Right cardiac atrium (tissue), 5 donors: ENCODE measurements around the gene ZNF12. TPM values are rescaled to one million over a fixed set of nuclear protein-coding genes. Genes with fewer than 3 reads are reported as not detected.
"Not testable (repeated sequence)": the region's sequence is repeated elsewhere in the genome, so short reads cannot be mapped to it uniquely, and the experiment has no call there.

Source experiments
- ATAC-seq, 2 donors: fragments of 200-7000 bp; cut with Tn5 transposase; one replicate each; pipeline versions ENCODE4 v1.8.0 to v1.9.1; 2020; ENCODE audit warnings: moderate library complexity in 2 of 2, mild to moderate bottlenecking in 1 of 2
- DNase-seq, 3 donors: peaks; one replicate each; pipeline ENCODE4 v3.0.0-alpha.2; 2020
- H3K27ac ChIP-seq: one replicate; pipeline ENCODE4 v1.5.1; 2013; ENCODE audit warnings: mild to moderate bottlenecking, low read length, control low read depth, moderate library complexity
- H3K27me3 ChIP-seq: one replicate; pipeline ENCODE4 v1.6.1; 2013; ENCODE audit not compliant: control insufficient read depth, insufficient read depth
- H3K4me1 ChIP-seq: one replicate; pipeline ENCODE4 v1.6.1; 2013; ENCODE audit warnings: low read length; ENCODE audit not compliant: control insufficient read depth, insufficient read depth
- H3K4me3 ChIP-seq: one replicate; pipeline ENCODE4 v1.5.1; 2013; ENCODE audit warnings: low read length, control low read depth
- H3K9me3 ChIP-seq: one replicate; pipeline ENCODE4 v1.6.1; 2013; ENCODE audit warnings: low read length; ENCODE audit not compliant: control insufficient read depth
- WGBS: extraction: QIAGEN DNeasy Blood & Tissue Kit; methylation state at CpG from one replicate; pipeline ENCODE4 v1.1.7; 2013; 5-methylcytosine and 5-hydroxymethylcytosine counted together
- intact Hi-C, 4 donors: fragments of 100-400 bp; cut with DNase I; formaldehyde crosslinking; loops; one replicate each; pipeline versions ENCODE4 v1.11.0 to v1.14.0; 2022 to 2023
- polyA plus RNA-seq: library from polyadenylated mRNA; stranded (reverse); fragments of 200-250 nt; gene quantifications from one replicate; pipeline ENCODE4 v1.2.3, GENCODE V29; 2013
- total RNA-seq, 4 donors: library from RNA; stranded (reverse); fragmentation: NEBNext Ultra II Directional; extraction: Animal tissue kit (Norgen Biotek cat#: 25700); gene quantifications; one replicate each; pipeline ENCODE4 v1.2.1, GENCODE V29; 2021
- donor health status: healthy with polysubstance abuse.
- donor health status: DM: no; HTN: yes; CAD: no.
- donor health status: DM: no; HTN: no; CAD: no.
- donor health status: DM: no; HTN: yes; CAD: no; lungs with severe emphysema.
- donor health status: DM: yes; HTN: yes; CAD: no.

The ZNF12 gene
- total and polyA plus RNA-seq, 5 donors, result 9.6 to 25.3 (median 18.8) TPM

DNA sequence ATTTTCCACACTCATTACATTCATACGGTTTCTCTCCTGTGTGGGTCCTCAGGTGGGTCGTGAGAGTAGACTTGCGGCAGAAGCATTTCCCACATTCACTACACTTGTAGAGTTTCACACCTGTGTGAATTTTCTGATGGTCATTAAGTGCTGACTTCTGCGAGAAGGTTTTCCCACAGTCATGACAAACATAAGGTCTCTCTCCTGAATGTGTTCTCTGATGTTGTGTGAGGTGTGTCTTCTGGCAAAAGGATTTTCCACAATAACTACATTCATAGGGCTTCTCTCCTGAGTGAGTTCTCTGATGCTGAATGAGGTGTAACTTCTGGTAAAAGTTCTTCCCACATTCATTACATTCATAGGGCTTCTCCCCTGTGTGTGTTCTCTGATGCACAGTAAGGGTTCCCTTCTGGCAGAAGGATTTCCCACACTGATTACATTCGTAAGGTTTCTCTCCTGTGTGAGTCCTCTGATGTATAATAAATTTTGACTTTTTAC lies 15.1 kb downstream of the ZNF12 start:
- Histone ChIP-seq H3K9me3 (peaks cover 27% of the 10 kb centered on the region), H3K27ac (no peak overlapping the region), H3K4me3 (no peak overlapping the region), H3K27me3 (no peaks in the 10 kb centered on the region), H3K4me1 (no peaks in the 10 kb centered on the region)
- ATAC-seq, result no peak
- no peak for DNase-seq
- 99% methylated on average over 5 of the region's 5 CpGs for WGBS
- intact Hi-C loops, result no loop called here

DNA sequence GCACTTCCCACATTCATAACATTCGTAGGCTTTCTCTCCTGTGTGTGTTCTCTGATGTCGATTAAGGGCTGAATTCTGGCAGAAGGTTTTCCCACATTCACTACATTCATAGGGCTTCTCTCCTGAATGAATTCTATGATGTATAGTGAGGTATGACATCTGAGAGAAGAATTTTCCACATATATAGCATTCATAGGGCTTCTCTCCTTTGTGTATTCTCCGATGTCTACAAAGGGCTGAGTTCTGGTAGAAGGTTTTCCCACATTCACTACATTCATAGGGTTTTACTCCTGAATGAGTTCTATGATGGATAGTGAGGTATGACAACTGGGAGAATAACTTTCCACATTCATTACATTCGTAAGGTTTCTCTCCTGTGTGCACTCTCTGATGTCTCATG lies 15.6 kb downstream of the ZNF12 start:
- Histone ChIP-seq H3K4me3 (peak overlapping the region; percentile 17), H3K27me3 (no peaks in the 10 kb centered on the region), H3K4me1 (no peaks in the 10 kb centered on the region), H3K27ac (no peak overlapping the region), H3K9me3 (peaks cover 23% of the 10 kb centered on the region)
- DNase-seq, result no peak
- no peak for ATAC-seq
- 98% methylated on average over 4 of the region's 4 CpGs for WGBS
- intact Hi-C loops, result no loop called here

GRCh38 chr7:6680146-6680545 lies 26.6 kb downstream of the ZNF12 start:
- DNase-seq (no peak), ATAC-seq (no peak)
- no peak overlapping the region for H3K27ac ChIP-seq
- intact Hi-C loops, result no loop called here
- peaks cover 28% of the 10 kb centered on the region for H3K9me3 ChIP-seq
- H3K4me1 ChIP-seq, result no peaks in the 10 kb centered on the region
- no peak overlapping the region for H3K4me3 ChIP-seq
- H3K27me3 ChIP-seq, result no peaks in the 10 kb centered on the region
- WGBS, result 99% methylated on average over 1 of the region's 1 CpG

DNA sequence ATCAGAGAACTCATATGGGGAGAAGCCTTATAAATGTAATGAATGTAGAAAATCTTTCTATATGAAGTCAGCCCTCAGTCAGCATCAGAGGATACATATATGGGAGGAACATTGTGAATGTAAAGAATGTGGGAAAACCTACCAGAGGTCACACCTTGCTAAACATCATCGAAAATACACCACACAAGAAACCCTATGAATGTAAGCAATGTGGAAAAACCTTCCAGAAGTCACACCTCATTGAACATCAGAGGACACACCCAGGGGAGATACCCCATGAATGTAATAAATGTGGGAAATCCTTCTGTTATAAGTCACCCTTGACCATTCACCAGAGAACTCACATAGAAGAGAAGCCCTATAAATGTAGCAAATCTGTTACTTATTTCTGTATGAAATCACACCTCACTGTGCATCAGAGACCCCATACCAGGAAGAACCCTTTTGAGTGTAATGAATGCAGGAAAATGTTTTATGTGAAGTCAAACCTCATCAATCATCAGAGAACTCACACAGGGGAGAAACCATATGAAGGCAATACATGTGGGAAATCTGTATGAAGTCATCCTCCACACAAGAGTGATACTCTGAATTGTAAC lies 30.8 kb downstream of the ZNF12 start:
- Histone ChIP-seq H3K27ac (no peak overlapping the region), H3K4me1 (no peaks in the 10 kb centered on the region), H3K27me3 (no peaks in the 10 kb centered on the region), H3K9me3 (peaks cover 15% of the 10 kb centered on the region), H3K4me3 (no peak overlapping the region)
- ATAC-seq (no peak), DNase-seq (no peak)
- intact Hi-C loops, result no loop called here
- WGBS, result 96% methylated on average over 1 of the region's 1 CpG

GRCh38 chr7:6670851-6671250 lies 35.9 kb downstream of the ZNF12 start:
- intact Hi-C loops, result not testable (repeated sequence)

DNA sequence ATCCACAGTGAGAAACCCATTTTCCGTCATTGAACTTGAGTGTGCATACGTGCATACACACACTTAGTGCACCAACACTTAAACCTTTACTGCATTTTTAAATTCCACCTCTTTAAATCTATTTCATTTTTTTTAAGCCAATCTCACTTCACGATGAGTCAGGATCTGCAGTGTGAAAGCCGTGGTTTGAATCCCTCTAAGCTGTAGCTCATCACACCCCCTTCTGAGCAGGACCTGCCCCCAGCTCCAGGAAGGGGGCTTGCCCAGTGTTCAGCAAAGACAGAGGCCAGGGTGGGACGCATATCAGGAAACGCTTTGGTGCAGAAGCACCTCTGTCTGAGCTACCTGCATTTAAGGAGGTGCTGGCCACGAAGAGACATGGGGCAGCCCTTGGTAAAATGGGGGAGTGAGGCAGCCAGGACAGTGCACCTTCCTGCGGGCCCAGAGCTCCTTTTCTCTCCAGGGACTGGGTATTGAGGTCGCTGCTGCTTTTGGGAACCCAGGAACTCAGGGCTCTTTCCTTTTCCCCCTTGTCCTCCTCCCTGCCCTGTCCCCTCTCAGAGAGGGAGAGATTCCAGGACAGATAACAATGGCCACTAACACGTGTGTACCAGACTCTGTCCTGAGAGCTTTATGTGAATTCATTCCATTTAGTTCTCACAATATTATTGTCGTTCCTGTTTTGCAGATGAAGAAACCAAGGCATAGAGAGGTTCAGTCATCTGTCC lies 48.0 kb downstream of the ZNF12 start:
- no peak overlapping the region for H3K4me3 ChIP-seq
- no peak overlapping the region for H3K27ac ChIP-seq
- whole genome bisulfite sequencing, result 35% methylated on average over 11 of the region's 11 CpGs
- no peaks in the 10 kb centered on the region for H3K27me3 ChIP-seq
- H3K4me1 ChIP-seq, result no peaks in the 10 kb centered on the region
- no peaks in the 10 kb centered on the region for H3K9me3 ChIP-seq
- DNase-seq, result no peak
- intact Hi-C loops, result no loop called here
- ATAC-seq, result no peak

More at GRCh38 chr7:6670851-6671250, 35.9 kb downstream of the ZNF12 start:
- WGBS, result 94% methylated on average over 19 of the region's 34 CpGs
- peak in 1 of 3 donors; percentile 61 for DNase-seq
- H3K9me3 ChIP-seq, H3K27me3 ChIP-seq, H3K4me3 ChIP-seq, H3K4me1 ChIP-seq, ATAC-seq, H3K27ac ChIP-seq: not testable (repeated sequence)

GRCh38 chr7:6656413-6656812 lies 50.3 kb downstream of the ZNF12 start:
- H3K9me3 ChIP-seq, result no peaks in the 10 kb centered on the region
- intact Hi-C loops, result no loop called here
- ATAC-seq (no peak), DNase-seq (no peak)
- no peak overlapping the region for H3K27ac ChIP-seq
- no peaks in the 10 kb centered on the region for H3K27me3 ChIP-seq
- no peaks in the 10 kb centered on the region for H3K4me1 ChIP-seq
- WGBS, result 87% methylated on average over 9 of the region's 9 CpGs
- no peak overlapping the region for H3K4me3 ChIP-seq

GRCh38 chr7:6655636-6656385 lies 50.9 kb downstream of the ZNF12 start:
- Histone ChIP-seq H3K9me3 (no peaks in the 10 kb centered on the region), H3K27me3 (no peaks in the 10 kb centered on the region), H3K4me1 (no peaks in the 10 kb centered on the region), H3K27ac (no peak overlapping the region), H3K4me3 (no peak overlapping the region)
- ATAC-seq, result peak; percentile 7 to 12
- no peak for DNase-seq
- 93% methylated on average over 17 of the region's 17 CpGs for WGBS
- intact Hi-C loops, result no loop called here

DNA sequence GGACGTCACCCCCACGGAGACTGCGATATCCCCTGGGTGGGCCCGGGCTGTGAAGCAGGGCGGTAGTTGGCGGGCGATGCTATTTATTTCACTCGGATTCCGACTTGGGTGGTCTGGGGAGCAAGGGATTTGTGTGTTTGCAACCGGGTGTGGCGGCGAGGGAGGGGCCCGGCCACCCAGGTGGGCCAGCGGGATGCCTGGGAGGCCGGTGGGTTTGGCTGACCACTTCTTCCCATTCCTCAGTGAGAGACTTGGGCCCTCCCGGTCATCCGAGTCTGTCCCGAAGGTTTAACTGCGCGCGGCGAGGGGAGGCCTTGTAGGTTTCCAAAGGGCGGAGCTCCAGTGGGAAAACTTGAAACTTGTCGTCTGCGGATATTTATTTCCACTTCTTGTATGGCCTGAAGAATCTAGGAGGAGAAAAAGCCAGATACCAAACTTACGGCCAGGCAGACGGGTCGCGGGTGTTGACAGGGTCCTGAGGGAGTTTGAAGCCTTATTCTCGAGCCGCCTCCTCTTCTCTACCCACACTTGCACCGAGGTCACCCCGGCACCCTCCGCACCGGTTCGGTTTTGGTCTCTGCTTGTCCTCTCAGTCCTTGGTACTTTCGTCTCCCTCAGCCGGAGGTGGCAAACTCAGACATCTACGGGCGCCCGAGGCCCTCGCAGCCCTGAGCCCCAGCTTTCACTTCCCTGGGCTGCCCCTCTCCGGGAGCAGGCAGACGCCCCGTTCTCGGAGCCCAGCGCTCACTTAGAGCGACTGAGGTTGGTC lies 51.7 kb downstream of the ZNF12 start:
- DNase-seq (no peak), ATAC-seq (no peak)
- H3K27ac ChIP-seq, result no peak overlapping the region
- no peak overlapping the region for H3K4me3 ChIP-seq
- no peaks in the 10 kb centered on the region for H3K9me3 ChIP-seq
- intact Hi-C loops, result no loop called here
- WGBS, result 95% methylated on average over 48 of the region's 48 CpGs
- H3K27me3 ChIP-seq, result no peaks in the 10 kb centered on the region
- no peaks in the 10 kb centered on the region for H3K4me1 ChIP-seq

DNA sequence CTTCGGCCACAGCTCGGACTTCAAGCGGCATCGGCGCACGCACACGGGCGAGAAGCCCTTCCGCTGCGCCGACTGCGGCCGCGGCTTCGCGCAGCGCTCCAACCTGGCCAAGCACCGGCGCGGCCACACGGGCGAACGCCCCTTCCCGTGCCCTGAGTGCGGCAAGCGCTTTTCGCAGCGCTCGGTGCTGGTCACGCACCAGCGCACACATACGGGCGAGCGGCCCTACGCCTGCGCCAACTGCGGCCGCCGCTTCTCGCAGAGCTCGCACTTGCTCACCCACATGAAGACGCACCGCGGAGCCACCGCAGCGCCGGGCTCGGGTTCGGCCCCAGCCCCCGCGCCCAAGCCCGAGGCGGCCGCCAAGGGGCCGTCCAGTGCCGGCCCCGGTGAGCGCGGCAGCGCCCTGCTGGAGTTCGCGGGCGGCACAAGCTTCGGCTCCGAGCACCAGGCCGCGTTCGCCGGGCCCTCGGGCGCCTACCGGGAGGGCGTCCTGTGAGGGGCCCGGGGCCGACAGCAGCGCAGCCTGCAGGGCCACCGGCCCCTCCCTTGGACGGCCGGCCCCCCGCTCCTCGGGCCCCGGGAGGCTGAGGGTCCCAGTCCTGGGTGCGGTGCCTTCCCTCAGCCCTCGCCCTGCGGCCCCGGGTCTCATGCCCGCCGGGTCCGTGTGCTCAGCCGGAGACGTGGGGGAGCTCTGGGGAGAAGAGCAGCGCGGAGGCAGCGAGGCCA lies 52.5 kb downstream of the ZNF12 start:
- no peaks in the 10 kb centered on the region for H3K27me3 ChIP-seq
- H3K9me3 ChIP-seq, result no peaks in the 10 kb centered on the region

More for the DNA sequence above, 52.5 kb downstream of the ZNF12 start:
- Histone ChIP-seq H3K4me3 (no peak overlapping the region), H3K27ac (no peak overlapping the region), H3K4me1 (no peaks in the 10 kb centered on the region)
- 93% methylated on average over 94 of the region's 94 CpGs for WGBS
- DNase-seq, result no peak
- intact Hi-C loops, result no loop called here
- no peak for ATAC-seq
